ENCODE results near the gene NME7.

Gene NME7

DNA sequence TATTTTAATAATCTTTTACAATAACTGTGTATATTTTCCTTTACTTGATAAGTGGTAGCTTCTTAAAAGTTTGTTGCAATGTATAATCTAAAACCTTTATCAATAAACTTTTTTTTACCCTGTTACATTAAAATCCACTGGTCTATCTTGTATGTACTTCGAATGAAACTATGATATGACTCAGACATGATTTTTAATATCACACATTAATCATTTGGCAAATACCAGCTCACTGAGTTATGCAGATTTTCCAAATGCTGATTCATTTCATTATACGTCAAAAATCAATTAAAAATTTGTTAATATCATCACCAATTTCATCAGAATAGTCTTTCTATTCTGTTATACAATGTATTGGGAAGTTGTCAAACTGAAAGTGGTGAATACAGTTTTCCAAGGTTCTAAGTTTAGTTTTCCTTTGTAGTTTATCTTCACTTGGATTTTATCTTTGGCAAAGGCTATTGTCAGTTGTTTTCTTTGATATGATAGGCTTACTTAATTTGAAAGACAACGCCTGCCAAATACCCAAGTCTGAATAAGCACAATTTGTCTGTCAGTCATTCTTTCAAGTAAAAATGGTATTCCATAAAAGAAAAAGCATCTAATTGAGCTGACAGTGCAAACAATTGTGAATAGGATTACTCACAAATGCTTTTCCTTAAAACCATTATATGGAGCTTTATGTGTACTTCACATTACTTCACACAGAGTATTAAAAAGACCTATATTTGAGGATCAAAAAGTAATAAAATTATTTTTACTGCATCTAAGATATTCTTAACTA lies 127.0 kb downstream of the NME7 start:
- no peak overlapping the region for H3K4me3 ChIP-seq (ENCODE audit: low read length)
- TF ChIP-seq, protein P1, sequence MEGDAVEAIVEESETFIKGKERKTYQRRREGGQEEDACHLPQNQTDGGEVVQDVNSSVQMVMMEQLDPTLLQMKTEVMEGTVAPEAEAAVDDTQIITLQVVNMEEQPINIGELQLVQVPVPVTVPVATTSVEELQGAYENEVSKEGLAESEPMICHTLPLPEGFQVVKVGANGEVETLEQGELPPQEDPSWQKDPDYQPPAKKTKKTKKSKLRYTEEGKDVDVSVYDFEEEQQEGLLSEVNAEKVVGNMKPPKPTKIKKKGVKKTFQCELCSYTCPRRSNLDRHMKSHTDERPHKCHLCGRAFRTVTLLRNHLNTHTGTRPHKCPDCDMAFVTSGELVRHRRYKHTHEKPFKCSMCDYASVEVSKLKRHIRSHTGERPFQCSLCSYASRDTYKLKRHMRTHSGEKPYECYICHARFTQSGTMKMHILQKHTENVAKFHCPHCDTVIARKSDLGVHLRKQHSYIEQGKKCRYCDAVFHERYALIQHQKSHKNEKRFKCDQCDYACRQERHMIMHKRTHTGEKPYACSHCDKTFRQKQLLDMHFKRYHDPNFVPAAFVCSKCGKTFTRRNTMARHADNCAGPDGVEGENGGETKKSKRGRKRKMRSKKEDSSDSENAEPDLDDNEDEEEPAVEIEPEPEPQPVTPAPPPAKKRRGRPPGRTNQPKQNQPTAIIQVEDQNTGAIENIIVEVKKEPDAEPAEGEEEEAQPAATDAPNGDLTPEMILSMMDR (IDR thresholded peaks at IDR 0.05; ENCODE audit: insufficient read depth, low read depth, low read length, missing control alignments): no peak
- DNase-seq (ENCODE audit: low read depth): peak; percentile 65

DNA sequence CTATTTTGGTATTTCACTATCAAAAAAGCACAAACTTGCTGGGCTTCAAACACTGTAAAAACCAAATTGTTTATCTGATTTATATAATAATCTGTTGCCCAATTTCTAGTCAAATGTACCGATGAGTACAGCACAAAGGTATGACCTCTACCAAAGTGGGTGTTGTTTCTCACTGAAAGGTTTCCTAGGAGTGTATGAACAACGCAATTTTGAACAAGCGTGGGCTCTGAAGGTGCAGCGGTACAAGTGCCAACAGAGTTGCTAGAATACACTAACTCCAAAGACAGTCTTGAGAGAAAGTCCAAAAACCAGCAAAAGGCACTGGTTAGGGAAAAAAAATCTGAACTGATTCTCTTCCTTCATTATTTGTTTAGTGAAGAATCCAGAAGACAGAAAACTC lies 130.7 kb downstream of the NME7 start:
- peak; percentile 48 for DNase-seq (ENCODE audit: low read depth)
- TF ChIP-seq, protein P1 (IDR thresholded peaks at IDR 0.05; ENCODE audit: insufficient read depth, low read depth, low read length, missing control alignments): no peak
- no peak overlapping the region for H3K4me3 ChIP-seq (ENCODE audit: low read length)

DNA sequence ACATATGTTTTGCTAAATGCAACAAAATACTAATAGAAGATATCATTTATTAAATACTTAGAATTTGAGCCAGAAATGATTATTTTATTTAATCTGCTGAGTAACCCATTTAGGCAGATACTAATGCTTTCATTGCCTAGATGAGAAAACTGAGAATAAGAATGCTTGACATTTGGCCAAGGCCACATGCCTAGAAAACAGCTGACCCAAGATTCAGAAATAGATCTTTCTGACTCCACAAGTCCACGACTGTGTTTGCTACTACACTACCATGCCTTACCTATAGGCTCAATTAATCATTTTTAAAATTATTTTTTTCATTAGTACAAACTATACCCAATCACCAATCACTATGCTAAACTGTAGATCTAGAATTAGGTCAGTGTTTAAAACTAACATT lies 131.5 kb downstream of the NME7 start:
- TF ChIP-seq, protein P1 (IDR thresholded peaks at IDR 0.05; ENCODE audit: insufficient read depth, low read depth, low read length, missing control alignments): no peak
- no peak for DNase-seq (ENCODE audit: low read depth)
- H3K4me3 ChIP-seq (ENCODE audit: low read length): no peak overlapping the region

DNA sequence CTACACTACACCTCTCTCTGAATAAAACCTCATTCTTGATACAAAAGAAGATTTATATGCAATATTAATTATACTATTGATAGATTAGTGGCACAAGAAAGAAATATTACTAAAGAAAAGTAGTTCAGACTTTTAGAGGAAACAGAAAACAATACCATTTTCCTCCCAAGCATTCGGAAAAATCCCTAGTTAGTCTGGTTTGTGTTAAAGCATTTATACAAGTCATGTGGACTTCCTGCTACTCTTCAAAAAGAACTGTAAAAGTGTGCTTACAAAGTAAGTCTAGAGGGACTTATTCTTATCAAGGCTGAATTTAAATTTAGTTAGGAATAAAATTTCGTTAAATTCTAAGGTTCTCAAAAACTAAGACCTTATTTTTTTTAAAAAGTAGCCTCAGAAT lies 132.0 kb downstream of the NME7 start:
- H3K4me3 ChIP-seq (ENCODE audit: low read length): no peak overlapping the region
- no peak for DNase-seq (ENCODE audit: low read depth)
- TF ChIP-seq, protein P1 (IDR thresholded peaks at IDR 0.05; ENCODE audit: insufficient read depth, low read depth, low read length, missing control alignments): no peak

DNA sequence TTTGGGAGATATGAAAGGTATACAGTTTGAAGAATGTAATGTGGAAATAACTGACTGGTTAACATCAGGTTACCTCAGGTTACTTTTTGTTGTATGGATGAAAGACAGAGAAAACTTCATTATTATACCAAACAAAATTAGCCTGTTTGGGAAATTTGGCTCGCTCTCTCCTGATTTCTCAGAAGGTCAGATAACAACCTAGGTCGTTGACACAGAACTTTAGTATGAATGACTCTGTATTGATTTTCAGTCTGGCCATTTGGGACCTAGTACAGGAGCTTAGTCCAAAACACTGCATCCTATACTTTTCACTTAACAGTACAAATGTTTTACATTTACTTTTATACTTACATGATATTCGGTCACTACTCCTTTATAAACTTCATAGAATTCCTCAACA lies 132.8 kb downstream of the NME7 start:
- no peak for DNase-seq (ENCODE audit: low read depth)
- TF ChIP-seq, protein P1 (IDR thresholded peaks at IDR 0.05; ENCODE audit: insufficient read depth, low read depth, low read length, missing control alignments): no peak

DNA sequence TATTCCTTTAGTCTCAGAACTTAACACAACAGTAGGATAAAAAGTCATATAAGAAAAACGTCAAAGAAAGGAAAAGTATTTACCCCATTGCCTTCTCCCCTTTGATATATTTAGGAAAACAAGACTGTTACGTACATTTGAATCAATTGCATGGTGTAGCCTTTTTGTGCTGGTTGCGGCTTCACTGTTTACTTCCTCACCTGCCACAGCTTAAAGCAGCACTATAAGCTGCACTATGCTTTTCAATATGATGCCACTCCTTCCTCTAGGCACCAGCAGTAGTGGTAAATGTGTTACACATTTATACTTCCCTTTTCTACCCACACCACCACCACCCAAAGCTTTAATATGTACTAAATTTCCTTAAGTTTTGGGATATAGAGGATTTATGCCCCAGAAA lies 150.0 kb downstream of the NME7 start:
- TF ChIP-seq, protein P1 (IDR thresholded peaks at IDR 0.05; ENCODE audit: insufficient read depth, low read depth, low read length, missing control alignments): no peak
- H3K4me3 ChIP-seq (ENCODE audit: low read length): no peak overlapping the region
- no peak for DNase-seq (ENCODE audit: low read depth)

More for the DNA sequence above, 132.8 kb downstream of the NME7 start:
- H3K4me3 ChIP-seq (ENCODE audit: low read length): no peak overlapping the region

DNA sequence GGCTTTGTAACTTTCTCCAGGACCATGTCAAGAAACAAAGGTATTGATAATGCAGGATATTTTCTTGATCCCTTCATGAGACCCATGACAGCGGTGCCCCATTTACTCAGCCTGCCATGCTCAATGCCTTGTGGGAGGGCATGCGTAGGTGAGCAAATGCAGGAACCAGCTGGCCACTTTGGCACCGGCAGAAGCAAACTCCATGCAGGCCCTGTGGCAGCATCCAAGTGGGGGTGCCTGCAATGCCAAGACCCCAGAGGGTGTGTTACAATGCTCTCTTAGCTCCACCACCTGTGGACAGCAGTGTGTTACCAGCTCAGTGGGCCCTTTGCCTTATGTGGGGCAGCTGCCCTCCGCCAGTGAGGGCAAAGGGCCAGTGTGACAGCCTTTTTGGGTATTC lies 153.0 kb downstream of the NME7 start:
- TF ChIP-seq, protein P1 (IDR thresholded peaks at IDR 0.05; ENCODE audit: insufficient read depth, low read depth, low read length, missing control alignments): no peak
- no peak overlapping the region for H3K4me3 ChIP-seq (ENCODE audit: low read length)
- no peak for DNase-seq (ENCODE audit: low read depth)

All from epithelial cell of esophagus (primary cell).